MM.1S (cell line): ENCODE data around the gene FAM3D.

ENCODE experiments used
- EZH2 ChIP-seq: fragments of 300-600 bp; sonication (generic); optimal IDR thresholded peaks from 2 replicates; pipeline ENCODE3; 2017; ENCODE audit warnings: low read depth, mild to moderate bottlenecking, antibody characterized with exemption, low read length, mixed read lengths
- EZH2phosphoT487 ChIP-seq: fragments of 300-600 bp; sonication (generic); IDR thresholded peaks from 2 replicates; pipeline ENCODE4 v1.6.1; 2018; ENCODE audit warnings: antibody characterized with exemption, low read length
- TF ChIP-seq, protein P1 (sequence below): fragments of 300-600 bp; sonication (generic); IDR thresholded peaks from 2 replicates; pipeline ENCODE4 v1.5.1; 2016; ENCODE audit warnings: antibody characterized with exemption, low read length, mixed read lengths

DNA sequence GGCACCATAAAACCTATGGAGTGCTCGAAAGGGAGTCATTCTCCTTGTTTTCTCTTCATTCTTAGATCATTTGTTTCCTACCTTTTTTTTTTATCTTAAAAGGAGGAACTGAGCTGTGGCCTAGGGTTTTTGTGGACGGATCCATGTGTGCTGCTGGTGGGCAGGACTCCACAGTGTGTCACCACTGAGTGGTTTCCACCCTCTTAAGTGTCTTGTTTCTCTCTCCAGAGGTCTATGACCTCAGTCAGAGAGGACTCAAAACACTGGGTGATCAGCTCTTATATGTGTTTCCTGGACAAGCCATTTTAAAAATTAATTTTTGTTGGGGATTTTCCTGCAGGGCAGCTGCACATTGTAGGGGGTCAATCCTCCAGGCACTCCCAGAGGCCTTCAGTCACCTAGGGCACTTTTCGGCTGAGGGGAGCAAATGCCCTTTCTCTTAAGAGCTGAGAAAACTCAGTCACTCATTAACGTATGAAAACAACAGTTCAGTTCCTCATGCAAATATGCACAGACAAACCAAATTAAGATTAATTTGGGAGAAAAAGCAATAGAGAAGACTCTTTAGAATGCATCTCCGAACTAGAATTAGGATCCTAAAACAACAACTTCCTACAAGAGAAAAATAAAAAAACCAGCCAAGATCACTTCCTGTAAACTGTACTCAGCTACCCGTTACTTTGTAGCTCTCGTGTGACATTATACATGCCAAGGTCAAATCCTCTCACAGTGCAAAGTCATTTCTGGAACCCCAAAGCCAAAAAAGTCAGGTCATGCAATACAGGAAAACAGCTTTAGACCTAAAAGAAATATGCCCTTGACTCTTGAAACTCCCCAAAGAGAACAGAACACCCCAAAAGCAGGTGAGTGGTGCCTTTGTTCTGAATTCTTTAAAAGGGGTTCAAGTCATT is 27.6 kb upstream of the FAM3D start:
- TF ChIP-seq, protein P1, sequence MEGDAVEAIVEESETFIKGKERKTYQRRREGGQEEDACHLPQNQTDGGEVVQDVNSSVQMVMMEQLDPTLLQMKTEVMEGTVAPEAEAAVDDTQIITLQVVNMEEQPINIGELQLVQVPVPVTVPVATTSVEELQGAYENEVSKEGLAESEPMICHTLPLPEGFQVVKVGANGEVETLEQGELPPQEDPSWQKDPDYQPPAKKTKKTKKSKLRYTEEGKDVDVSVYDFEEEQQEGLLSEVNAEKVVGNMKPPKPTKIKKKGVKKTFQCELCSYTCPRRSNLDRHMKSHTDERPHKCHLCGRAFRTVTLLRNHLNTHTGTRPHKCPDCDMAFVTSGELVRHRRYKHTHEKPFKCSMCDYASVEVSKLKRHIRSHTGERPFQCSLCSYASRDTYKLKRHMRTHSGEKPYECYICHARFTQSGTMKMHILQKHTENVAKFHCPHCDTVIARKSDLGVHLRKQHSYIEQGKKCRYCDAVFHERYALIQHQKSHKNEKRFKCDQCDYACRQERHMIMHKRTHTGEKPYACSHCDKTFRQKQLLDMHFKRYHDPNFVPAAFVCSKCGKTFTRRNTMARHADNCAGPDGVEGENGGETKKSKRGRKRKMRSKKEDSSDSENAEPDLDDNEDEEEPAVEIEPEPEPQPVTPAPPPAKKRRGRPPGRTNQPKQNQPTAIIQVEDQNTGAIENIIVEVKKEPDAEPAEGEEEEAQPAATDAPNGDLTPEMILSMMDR, result no peak
- TF ChIP-seq EZH2, result no peak
- TF ChIP-seq EZH2phosphoT487, result no peak
